Rectal smooth muscle tissue (tissue), 1 donor: ENCODE data around the gene SLC7A14.

Source experiments
- H3K27ac ChIP-seq: one replicate; pipeline ENCODE4 v1.7.0; 2013; ENCODE audit warnings: low read depth, low read length, inconsistent platforms
- H3K27me3 ChIP-seq: one replicate; pipeline ENCODE4 v1.7.0; 2013; ENCODE audit warnings: low read length; ENCODE audit not compliant: control insufficient read depth, insufficient read depth
- H3K36me3 ChIP-seq: one replicate; pipeline ENCODE4 v1.7.0; 2013; ENCODE audit warnings: low read length; ENCODE audit not compliant: control insufficient read depth, insufficient read depth
- H3K4me1 ChIP-seq: one replicate; pipeline ENCODE4 v1.7.0; 2013; ENCODE audit warnings: low read length; ENCODE audit not compliant: control insufficient read depth, insufficient read depth
- H3K4me3 ChIP-seq: one replicate; pipeline ENCODE4 v1.7.0; 2013; ENCODE audit warnings: low read length
- H3K9ac ChIP-seq: one replicate; pipeline ENCODE4 v1.7.0; 2013; ENCODE audit warnings: low read length

The SLC7A14 gene

DNA sequence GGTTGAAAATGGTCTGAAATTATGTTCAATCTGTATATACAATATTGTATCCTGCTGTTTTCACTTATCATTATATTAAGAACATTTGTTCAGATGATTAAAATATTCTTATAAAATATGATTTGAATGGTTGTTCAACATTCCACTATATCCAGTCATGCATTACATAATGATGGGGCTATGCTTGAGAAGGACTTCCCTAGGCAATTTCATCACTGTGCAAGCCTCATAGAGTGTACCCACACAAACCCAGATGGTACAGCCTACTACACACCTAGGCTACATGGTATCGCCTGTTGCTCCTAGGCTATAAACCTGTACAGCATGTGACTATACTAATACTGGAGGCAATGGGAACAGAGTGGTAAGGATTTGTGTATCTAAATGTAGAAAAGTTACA lies 30.5 kb downstream of the SLC7A14 start:
- Histone ChIP-seq H3K27me3 (no peaks in the 10 kb centered on the region), H3K4me1 (no peaks in the 10 kb centered on the region), H3K36me3 (no peaks in the 10 kb centered on the region), H3K9ac (no peak overlapping the region), H3K27ac (no peak overlapping the region), H3K4me3 (no peak overlapping the region)

- Histone ChIP-seq H3K4me3 (no peak overlapping the region), H3K27me3 (no peaks in the 10 kb centered on the region), H3K4me1 (no peaks in the 10 kb centered on the region), H3K9ac (no peak overlapping the region), H3K36me3 (no peaks in the 10 kb centered on the region), H3K27ac (no peak overlapping the region)
Measured at GRCh38 chr3:170553788-170554757, 31.8 kb downstream of the SLC7A14 start.

DNA sequence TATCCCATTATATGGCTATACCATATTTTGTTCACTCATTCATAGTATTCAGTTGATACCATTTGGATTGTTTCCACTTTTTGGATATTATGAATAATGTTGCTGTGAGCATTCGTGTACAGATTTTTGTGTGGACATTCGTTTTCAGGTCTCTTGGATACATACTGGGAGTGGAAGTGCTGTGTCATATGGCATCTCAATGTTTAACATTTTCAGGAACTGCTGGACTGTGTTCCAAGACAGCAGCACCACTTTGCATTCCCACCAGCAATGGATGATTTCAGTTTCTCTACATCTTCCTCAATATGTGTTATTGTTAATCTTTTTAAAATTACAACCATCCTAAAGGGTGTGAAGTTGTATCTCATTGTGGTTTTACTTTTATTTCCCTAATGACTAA lies 34.6 kb downstream of the SLC7A14 start:
- Histone ChIP-seq H3K4me1 (no peaks in the 10 kb centered on the region), H3K9ac (no peak overlapping the region), H3K27me3 (no peaks in the 10 kb centered on the region), H3K27ac (no peak overlapping the region), H3K4me3 (no peak overlapping the region), H3K36me3 (no peaks in the 10 kb centered on the region)

GRCh38 chr3:170542704-170543103 lies 43.2 kb downstream of the SLC7A14 start:
- Histone ChIP-seq H3K36me3 (no peaks in the 10 kb centered on the region), H3K9ac (no peak overlapping the region), H3K4me1 (no peaks in the 10 kb centered on the region), H3K27ac (no peak overlapping the region), H3K27me3 (no peaks in the 10 kb centered on the region), H3K4me3 (no peak overlapping the region)

- no peak overlapping the region for H3K4me3 ChIP-seq
Measured at GRCh38 chr3:170539897-170540296, 46.0 kb downstream of the SLC7A14 start.

DNA sequence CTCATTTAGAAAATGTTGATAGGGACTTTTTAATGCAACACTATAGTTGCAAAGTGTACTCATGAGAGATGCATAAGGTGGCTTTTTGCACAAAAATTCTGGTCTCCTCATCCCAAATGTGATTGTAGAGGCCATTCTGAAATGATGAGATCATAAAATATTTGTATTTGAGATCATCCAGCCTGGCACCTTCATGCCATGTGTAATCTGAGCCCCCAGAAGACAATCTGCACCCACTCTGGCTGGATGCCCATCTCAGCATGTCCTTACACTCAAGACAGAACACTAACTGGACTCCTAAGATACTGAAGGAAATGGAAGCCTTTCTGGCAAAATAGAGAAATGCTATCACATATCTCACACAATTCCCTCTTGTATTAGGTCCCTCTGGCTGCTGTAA lies 49.2 kb downstream of the SLC7A14 start:
- no peak overlapping the region for H3K9ac ChIP-seq
- H3K27me3 ChIP-seq = no peaks in the 10 kb centered on the region
- no peak overlapping the region for H3K4me3 ChIP-seq

More at GRCh38 chr3:170539897-170540296, 46.0 kb downstream of the SLC7A14 start:
- H3K27me3 ChIP-seq = no peaks in the 10 kb centered on the region
- H3K9ac ChIP-seq = no peak overlapping the region
- H3K4me1 ChIP-seq = no peaks in the 10 kb centered on the region
- no peak overlapping the region for H3K27ac ChIP-seq
- no peaks in the 10 kb centered on the region for H3K36me3 ChIP-seq

GRCh38 chr3:170534227-170534626 lies 51.6 kb downstream of the SLC7A14 start:
- Histone ChIP-seq H3K27ac (no peak overlapping the region), H3K9ac (no peak overlapping the region), H3K27me3 (no peaks in the 10 kb centered on the region), H3K4me1 (no peaks in the 10 kb centered on the region), H3K4me3 (no peak overlapping the region), H3K36me3 (no peaks in the 10 kb centered on the region)

More for the DNA sequence above, 49.2 kb downstream of the SLC7A14 start:
- H3K36me3 ChIP-seq = no peaks in the 10 kb centered on the region
- H3K27ac ChIP-seq = no peak overlapping the region
- H3K4me1 ChIP-seq = no peaks in the 10 kb centered on the region

GRCh38 chr3:170532573-170532972 lies 53.3 kb downstream of the SLC7A14 start:
- no peaks in the 10 kb centered on the region for H3K36me3 ChIP-seq
- H3K27ac ChIP-seq = no peak overlapping the region

GRCh38 chr3:170531657-170532335 lies 54.1 kb downstream of the SLC7A14 start:
- no peak overlapping the region for H3K27ac ChIP-seq
- no peak overlapping the region for H3K4me3 ChIP-seq
- no peaks in the 10 kb centered on the region for H3K36me3 ChIP-seq
- no peaks in the 10 kb centered on the region for H3K4me1 ChIP-seq
- H3K27me3 ChIP-seq = no peaks in the 10 kb centered on the region
- no peak overlapping the region for H3K9ac ChIP-seq

More at GRCh38 chr3:170532573-170532972, 53.3 kb downstream of the SLC7A14 start:
- Histone ChIP-seq H3K27me3 (no peaks in the 10 kb centered on the region), H3K4me3 (no peak overlapping the region), H3K4me1 (no peaks in the 10 kb centered on the region), H3K9ac (no peak overlapping the region)

DNA sequence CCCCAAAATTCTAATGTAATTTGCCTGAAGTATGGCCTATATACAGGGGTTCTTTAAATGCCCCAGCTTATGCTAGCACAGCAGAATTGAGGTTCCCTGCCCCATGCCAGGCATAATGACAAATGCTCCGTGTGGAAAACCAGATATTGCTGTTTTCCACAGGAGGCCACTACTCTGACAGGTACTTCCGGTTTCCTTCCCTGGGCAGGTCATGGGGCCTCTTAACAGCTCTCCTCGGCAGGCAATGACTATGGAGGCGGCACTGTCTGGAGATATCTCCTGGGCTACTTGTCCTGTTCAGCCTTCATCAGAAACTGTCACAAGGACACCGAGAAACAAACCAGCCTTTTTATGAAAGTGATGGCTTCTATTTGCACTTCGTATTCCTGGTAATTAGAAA lies 54.8 kb downstream of the SLC7A14 start:
- Histone ChIP-seq H3K4me3 (no peak overlapping the region), H3K4me1 (no peaks in the 10 kb centered on the region), H3K36me3 (no peaks in the 10 kb centered on the region), H3K9ac (no peak overlapping the region), H3K27ac (no peak overlapping the region), H3K27me3 (no peaks in the 10 kb centered on the region)

DNA sequence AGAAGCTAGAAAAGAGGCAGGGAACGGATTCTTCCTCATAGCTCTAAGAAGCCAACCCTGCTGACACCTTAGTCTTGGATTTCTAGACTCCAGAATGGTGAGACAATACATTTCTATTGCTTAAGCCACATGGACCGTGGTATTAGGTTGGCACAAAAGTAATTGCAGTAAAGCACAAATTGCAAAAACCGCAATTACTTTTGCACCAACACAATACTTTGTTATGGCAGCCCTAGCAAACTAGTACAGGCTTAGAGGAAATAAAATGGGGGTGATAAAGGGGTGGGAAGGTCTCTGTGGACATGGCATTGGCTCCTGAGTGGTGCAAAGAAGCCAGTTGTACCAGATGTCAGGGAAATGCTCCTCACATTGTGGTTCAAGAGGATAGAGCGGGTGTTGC lies 56.0 kb downstream of the SLC7A14 start:
- no peak overlapping the region for H3K4me3 ChIP-seq
- H3K27me3 ChIP-seq = no peaks in the 10 kb centered on the region
- H3K27ac ChIP-seq = no peak overlapping the region

GRCh38 chr3:170529346-170529745 lies 56.5 kb downstream of the SLC7A14 start:
- H3K4me1 ChIP-seq = no peaks in the 10 kb centered on the region
- H3K27ac ChIP-seq = no peak overlapping the region

More for the DNA sequence above, 56.0 kb downstream of the SLC7A14 start:
- no peak overlapping the region for H3K9ac ChIP-seq
- no peaks in the 10 kb centered on the region for H3K4me1 ChIP-seq
- no peaks in the 10 kb centered on the region for H3K36me3 ChIP-seq

More at GRCh38 chr3:170529346-170529745, 56.5 kb downstream of the SLC7A14 start:
- Histone ChIP-seq H3K36me3 (no peaks in the 10 kb centered on the region), H3K27me3 (no peaks in the 10 kb centered on the region), H3K9ac (no peak overlapping the region), H3K4me3 (no peak overlapping the region)
